Breast epithelium (tissue), 4 donors: ENCODE measurements around the gene SUMO2. TPM values are rescaled to one million over a fixed set of nuclear protein-coding genes. Genes with fewer than 3 reads are reported as not detected.

Experiments used
- DNase-seq, 2 donors: peaks; one replicate each; pipeline ENCODE4 v3.0.0-alpha.2; 2019; ENCODE audit warnings: low spot score in 2 of 2
- H3K27ac ChIP-seq, 2 donors: fragments of 200-600 bp; sonication (generic) in 1 of 2; one replicate each; pipeline ENCODE4 v1.5.1; 2016 to 2019; ENCODE audit warnings: mild to moderate bottlenecking in 1 of 2
- H3K27me3 ChIP-seq, 2 donors: fragments of 200-600 bp; sonication (generic) in 1 of 2; one replicate each; pipeline versions ENCODE4 v1.5.1 to v1.6.0; 2017 to 2019; ENCODE audit warnings: control low read depth in 1 of 2, mild to moderate bottlenecking in 1 of 2
- H3K36me3 ChIP-seq: fragments of 200-600 bp; one replicate; pipeline ENCODE4 v1.5.1; 2019
- H3K4me1 ChIP-seq, 2 donors: fragments of 200-600 bp; sonication (generic); one replicate each; pipeline ENCODE4 v1.5.1; 2016 to 2019; ENCODE audit warnings: control low read depth in 1 of 2
- H3K4me3 ChIP-seq, 3 donors: fragments of 200-600 bp; sonication (generic); 1 replicate in 2 of 3; 2 replicates in 1 of 3; pipeline ENCODE4 v1.5.1; 2016 to 2019; ENCODE audit warnings: mild to moderate bottlenecking in 3 of 3, moderate library complexity in 2 of 3
- H3K9me3 ChIP-seq, 2 donors: fragments of 200-600 bp; sonication (generic) in 1 of 2; one replicate each; pipeline ENCODE4 v1.5.1; 2016 to 2019; ENCODE audit warnings: control low read depth in 1 of 2
- CTCF ChIP-seq, 3 donors: fragments of 450-650 bp; IDR thresholded peaks; one replicate each; pipeline ENCODE4 v1.5.1; 2016 to 2017; ENCODE audit warnings: antibody characterized with exemption in 3 of 3, mild to moderate bottlenecking in 3 of 3, moderate library complexity in 3 of 3
- POLR2A ChIP-seq: fragments of 450-650 bp; IDR thresholded peaks from one replicate; pipeline ENCODE4 v1.6.1; 2016; ENCODE audit warnings: antibody characterized with exemption, mild to moderate bottlenecking, moderate library complexity
- POLR2AphosphoS5 ChIP-seq, 3 donors: sonication (generic); formaldehyde crosslinking; IDR thresholded peaks; one replicate each; pipeline ENCODE4 v1.6.1; 2017; ENCODE audit warnings: antibody characterized with exemption in 3 of 3
- intact Hi-C: fragments of 100-400 bp; cut with DNase I; formaldehyde crosslinking; loops from one replicate; pipeline ENCODE4 v1.15.1; 2023; ENCODE audit warnings: low total_unique reads
- total RNA-seq, 3 donors: library from RNA; depleted of rRNA; stranded (reverse); fragments of >200 nt; gene quantifications; one replicate each; pipeline ENCODE4 v1.1.0, GENCODE V29; 2016

Gene SUMO2
- total RNA-seq, 3 donors from 2014 or later = 68.8 to 78.6 (median 74.6) TPM

- H3K27me3 ChIP-seq = no peaks in the 10 kb centered on the region
- DNase-seq = no peak
- peaks cover 17% of the 10 kb centered on the region for H3K36me3 ChIP-seq
- intact Hi-C loops = no loop called here
- H3K27ac ChIP-seq = peak overlapping the region in 1 of 2 donors; percentile 28
- no peaks in the 10 kb centered on the region for H3K9me3 ChIP-seq
- no peak for TF ChIP-seq POLR2A
- TF ChIP-seq POLR2AphosphoS5 (IDR thresholded peaks at IDR 0.05) = no peak
- H3K4me1 ChIP-seq = no peaks in the 10 kb centered on the region
- no peak overlapping the region for H3K4me3 ChIP-seq
These were observed 45.0 kb upstream of the SUMO2 start for GRCh38 chr17:75227729-75228128.

- no peaks in the 10 kb centered on the region for H3K4me1 ChIP-seq
- TF ChIP-seq CTCF (IDR thresholded peaks at IDR 0.05) = no peak
- TF ChIP-seq POLR2A = no peak
- TF ChIP-seq POLR2AphosphoS5 (IDR thresholded peaks at IDR 0.05) = no peak
- peaks cover 9% of the 10 kb centered on the region for H3K36me3 ChIP-seq
- no peaks in the 10 kb centered on the region for H3K9me3 ChIP-seq
- H3K4me3 ChIP-seq = no peak overlapping the region
- peak overlapping the region in 1 of 2 donors; percentile 19 for H3K27ac ChIP-seq
- DNase-seq = no peak
- H3K27me3 ChIP-seq = no peaks in the 10 kb centered on the region
- intact Hi-C loops = no loop called here
These were observed 42.3 kb upstream of the SUMO2 start for GRCh38 chr17:75225016-75225415.

- intact Hi-C loops = no loop called here
These were observed 37.1 kb upstream of the SUMO2 start for GRCh38 chr17:75219815-75220214.

GRCh38 chr17:75218131-75218530 lies 35.4 kb upstream of the SUMO2 start:
- intact Hi-C loops = no loop called here
- Histone ChIP-seq H3K27ac (no peak overlapping the region), H3K4me1 (no peaks in the 10 kb centered on the region), H3K36me3 (peaks cover 14% of the 10 kb centered on the region), H3K9me3 (no peaks in the 10 kb centered on the region), H3K4me3 (no peak overlapping the region), H3K27me3 (no peaks in the 10 kb centered on the region)
- TF ChIP-seq POLR2A = no peak
- no peak for TF ChIP-seq POLR2AphosphoS5 (IDR thresholded peaks at IDR 0.05)
- no peak for TF ChIP-seq CTCF (IDR thresholded peaks at IDR 0.05)
- no peak for DNase-seq

More at GRCh38 chr17:75219815-75220214, 37.1 kb upstream of the SUMO2 start:
- TF ChIP-seq POLR2AphosphoS5 (IDR thresholded peaks at IDR 0.05) (no peak), POLR2A (no peak), CTCF (IDR thresholded peaks at IDR 0.05) (no peak)
- H3K27me3 ChIP-seq = no peaks in the 10 kb centered on the region
- peaks cover 9% of the 10 kb centered on the region for H3K36me3 ChIP-seq
- H3K9me3 ChIP-seq = no peaks in the 10 kb centered on the region
- H3K27ac ChIP-seq = no peak overlapping the region
- no peaks in the 10 kb centered on the region for H3K4me1 ChIP-seq
- no peak overlapping the region for H3K4me3 ChIP-seq
- DNase-seq = no peak

- TF ChIP-seq POLR2AphosphoS5 (IDR thresholded peaks at IDR 0.05) = no peak
- no peak for TF ChIP-seq CTCF (IDR thresholded peaks at IDR 0.05)
- no peak for TF ChIP-seq POLR2A
- Histone ChIP-seq H3K4me1 (peaks cover 0 to 9% of the 10 kb centered on the region in 2 donors), H3K36me3 (peaks cover 1% of the 10 kb centered on the region), H3K27ac (no peak overlapping the region), H3K27me3 (no peaks in the 10 kb centered on the region), H3K4me3 (no peak overlapping the region), H3K9me3 (no peaks in the 10 kb centered on the region)
- intact Hi-C loops = no loop called here
- DNase-seq = no peak
These were observed 26.3 kb upstream of the SUMO2 start for GRCh38 chr17:75209061-75209460.

- Histone ChIP-seq H3K9me3 (no peaks in the 10 kb centered on the region), H3K4me1 (peaks cover 0 to 9% of the 10 kb centered on the region in 2 donors), H3K27ac (no peak overlapping the region), H3K36me3 (no peaks in the 10 kb centered on the region), H3K4me3 (no peak overlapping the region), H3K27me3 (no peaks in the 10 kb centered on the region)
- intact Hi-C loops = no loop called here
- no peak for TF ChIP-seq CTCF (IDR thresholded peaks at IDR 0.05)
- no peak for TF ChIP-seq POLR2A
- no peak for TF ChIP-seq POLR2AphosphoS5 (IDR thresholded peaks at IDR 0.05)
- DNase-seq = no peak
These were observed 25.4 kb upstream of the SUMO2 start for GRCh38 chr17:75208161-75208560.
